Gastrocnemius medialis (tissue), 4 donors: ENCODE data around the gene LMO3. TPM values are rescaled to one million over a fixed set of nuclear protein-coding genes. Genes with fewer than 3 reads are reported as not detected.

Source experiments
- ATAC-seq, 2 donors: fragments of 150-250 bp; one replicate each; pipeline ENCODE4 v1.9.1; 2016
- DNase-seq, 2 donors: peaks; one replicate each; pipeline ENCODE4 v3.0.0-alpha.2; 2019
- H3K27ac ChIP-seq, 4 donors: fragments of 200-600 bp; sonication (generic); 1 replicate in 1 of 4; 2 replicates in 3 of 4; pipeline ENCODE4 v1.5.1; 2016 to 2018; ENCODE audit warnings: mild to moderate bottlenecking in 2 of 4, moderate library complexity in 1 of 4
- H3K27me3 ChIP-seq, 3 donors: fragments of 200-600 bp; sonication (generic) in 2 of 3; 1 replicate in 1 of 3; 2 replicates in 2 of 3; pipeline versions ENCODE4 v1.5.1 to v1.6.0; 2016 to 2019; ENCODE audit warnings: mild to moderate bottlenecking in 1 of 3, moderate library complexity in 1 of 3
- H3K36me3 ChIP-seq, 2 donors: fragments of 200-600 bp; sonication (generic) in 1 of 2; one replicate each; pipeline ENCODE4 v1.5.1; 2017 to 2018
- H3K4me1 ChIP-seq, 2 donors: fragments of 200-600 bp; sonication (generic) in 1 of 2; one replicate each; pipeline ENCODE4 v1.5.1; 2016 to 2017; ENCODE audit warnings: mild to moderate bottlenecking in 2 of 2
- H3K4me3 ChIP-seq, 4 donors: fragments of 200-600 bp; sonication (generic) in 3 of 4; 1 replicate in 1 of 4; 2 replicates in 3 of 4; pipeline ENCODE4 v1.5.1; 2016 to 2019; ENCODE audit warnings: mild to moderate bottlenecking in 2 of 4
- H3K9me3 ChIP-seq, 3 donors: fragments of 200-600 bp; sonication (generic) in 2 of 3; 1 replicate in 1 of 3; 2 replicates in 2 of 3; pipeline ENCODE4 v1.5.1; 2016 to 2019
- POLR2A ChIP-seq, 2 donors: fragments of 450-650 bp; IDR thresholded peaks; one replicate each; pipeline ENCODE4 v1.6.1; 2017; ENCODE audit warnings: antibody characterized with exemption in 2 of 2, mild to moderate bottlenecking in 2 of 2, moderate library complexity in 2 of 2
- in situ Hi-C, 4 donors: fragments of 200-750 bp; cut with MboI; loops; one replicate each; pipeline versions ENCODE4 v1.15.0 to v1.8.0; 2017; ENCODE audit warnings: low sequenced_read_pairs in 4 of 4
- intact Hi-C: fragments of 100-400 bp; cut with DNase I; formaldehyde crosslinking; loops from one replicate; pipeline ENCODE4 v1.15.1; 2023; ENCODE audit warnings: low total_unique reads
- total RNA-seq, 4 donors: library from RNA; depleted of rRNA; stranded (reverse); fragments of >200 nt; gene quantifications; one replicate each; pipeline versions ENCODE4 v1.1.0 to v1.2.3, GENCODE V29; 2016
- TF ChIP-seq, protein P1 (sequence below), 5 experiments: fragments of 450-650 bp in 3 of 5; fragments of 200-600 bp in 2 of 5; sonication (generic) in 2 of 5; IDR thresholded peaks in 4 of 5; conservative IDR thresholded peaks in 1 of 5; 1 replicate in 4 of 5; 2 replicates in 1 of 5; pipeline ENCODE4 v1.5.1; 2016 to 2019; ENCODE audit warnings: antibody characterized with exemption in 5 of 5, mild to moderate bottlenecking in 3 of 5, moderate library complexity in 3 of 5

LMO3 gene
- total RNA-seq, 4 donors from 2014 or later = 0.81 to 4.6 (median 1.5) TPM

DNA sequence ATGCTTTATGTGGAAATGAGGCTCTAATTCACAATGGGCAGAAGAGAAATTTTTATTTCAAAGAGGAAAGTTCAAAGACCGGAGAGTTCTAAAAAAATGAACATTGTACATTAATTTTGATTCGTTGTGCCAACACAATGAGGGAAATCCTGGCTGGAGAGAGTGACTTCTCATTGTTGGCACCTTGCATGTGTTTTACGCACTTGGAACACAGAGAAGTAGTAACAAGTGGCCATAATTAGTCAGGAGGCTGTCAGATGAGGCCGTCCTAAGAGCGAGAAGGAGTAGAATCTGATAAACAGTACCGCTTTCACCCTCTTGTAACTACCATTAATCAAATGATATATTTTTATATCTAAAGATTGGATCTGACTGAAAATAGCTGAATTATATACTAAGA is 6.9 kb downstream of the LMO3 start:
- DNase-seq = no peak
- in situ Hi-C loops = no loop called here
- TF ChIP-seq POLR2A (IDR thresholded peaks at IDR 0.05) = no peak
- TF ChIP-seq, protein P1, sequence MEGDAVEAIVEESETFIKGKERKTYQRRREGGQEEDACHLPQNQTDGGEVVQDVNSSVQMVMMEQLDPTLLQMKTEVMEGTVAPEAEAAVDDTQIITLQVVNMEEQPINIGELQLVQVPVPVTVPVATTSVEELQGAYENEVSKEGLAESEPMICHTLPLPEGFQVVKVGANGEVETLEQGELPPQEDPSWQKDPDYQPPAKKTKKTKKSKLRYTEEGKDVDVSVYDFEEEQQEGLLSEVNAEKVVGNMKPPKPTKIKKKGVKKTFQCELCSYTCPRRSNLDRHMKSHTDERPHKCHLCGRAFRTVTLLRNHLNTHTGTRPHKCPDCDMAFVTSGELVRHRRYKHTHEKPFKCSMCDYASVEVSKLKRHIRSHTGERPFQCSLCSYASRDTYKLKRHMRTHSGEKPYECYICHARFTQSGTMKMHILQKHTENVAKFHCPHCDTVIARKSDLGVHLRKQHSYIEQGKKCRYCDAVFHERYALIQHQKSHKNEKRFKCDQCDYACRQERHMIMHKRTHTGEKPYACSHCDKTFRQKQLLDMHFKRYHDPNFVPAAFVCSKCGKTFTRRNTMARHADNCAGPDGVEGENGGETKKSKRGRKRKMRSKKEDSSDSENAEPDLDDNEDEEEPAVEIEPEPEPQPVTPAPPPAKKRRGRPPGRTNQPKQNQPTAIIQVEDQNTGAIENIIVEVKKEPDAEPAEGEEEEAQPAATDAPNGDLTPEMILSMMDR (IDR thresholded peaks at IDR 0.05 in 4 of 5, conservative IDR thresholded peaks at IDR 0.05 in 1 of 5) = no peak
- intact Hi-C loops = no loop called here
- Histone ChIP-seq H3K27ac (no peak overlapping the region), H3K36me3 (no peaks in the 10 kb centered on the region), H3K9me3 (no peaks in the 10 kb centered on the region), H3K27me3 (no peaks in the 10 kb centered on the region), H3K4me1 (no peaks in the 10 kb centered on the region), H3K4me3 (no peak overlapping the region)
- no peak for ATAC-seq

DNA sequence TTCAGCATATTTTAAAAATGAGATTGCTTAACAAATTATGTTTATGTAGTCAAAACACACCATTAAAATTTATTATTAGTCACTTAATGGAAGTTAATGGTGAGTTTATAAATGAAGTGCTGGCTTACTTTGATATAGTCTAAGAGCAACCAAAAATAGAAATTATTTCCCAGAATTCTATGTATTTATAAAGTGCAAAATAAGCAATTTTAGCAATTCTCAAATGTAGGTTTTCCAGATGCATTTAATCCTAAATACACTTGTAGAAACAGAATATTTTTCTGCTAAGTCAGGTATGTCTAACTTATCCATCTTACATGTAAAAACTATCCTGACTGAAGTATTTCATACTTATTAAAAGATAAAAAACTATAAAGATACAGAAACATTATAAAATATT is 11.2 kb downstream of the LMO3 start:
- Histone ChIP-seq H3K4me3 (no peak overlapping the region), H3K9me3 (no peaks in the 10 kb centered on the region), H3K27me3 (no peaks in the 10 kb centered on the region), H3K27ac (no peak overlapping the region), H3K4me1 (no peaks in the 10 kb centered on the region), H3K36me3 (no peaks in the 10 kb centered on the region)
- in situ Hi-C loops (no loop called here), intact Hi-C loops (no loop called here)
- ATAC-seq (no peak), DNase-seq (no peak)
- TF ChIP-seq POLR2A (IDR thresholded peaks at IDR 0.05) = no peak
- TF ChIP-seq, protein P1 (IDR thresholded peaks at IDR 0.05 in 4 of 5, conservative IDR thresholded peaks at IDR 0.05 in 1 of 5) = no peak

DNA sequence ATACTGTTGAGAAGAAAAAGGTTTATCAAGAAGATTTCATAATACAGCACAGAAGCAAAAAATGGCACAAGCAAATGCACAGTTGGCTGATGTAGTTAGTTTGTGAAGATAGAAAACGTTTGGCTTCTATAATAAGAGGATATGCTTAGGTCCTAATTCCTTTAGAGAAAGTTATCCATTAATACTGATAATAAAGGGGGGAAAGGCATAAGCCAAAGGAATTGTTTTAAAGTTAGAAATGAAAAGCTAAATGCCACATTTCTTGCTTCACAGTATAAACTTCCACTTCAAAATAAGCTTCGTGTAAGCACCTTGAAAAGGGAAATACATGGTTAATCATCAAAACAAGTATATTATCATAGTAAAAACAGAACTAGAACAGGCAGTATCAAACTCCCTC is 12.4 kb downstream of the LMO3 start:
- DNase-seq (no peak), ATAC-seq (no peak)
- no peak overlapping the region for H3K4me3 ChIP-seq
- no peaks in the 10 kb centered on the region for H3K9me3 ChIP-seq
- in situ Hi-C loops (no loop called here), intact Hi-C loops (no loop called here)
- H3K36me3 ChIP-seq = no peaks in the 10 kb centered on the region
- H3K4me1 ChIP-seq = no peaks in the 10 kb centered on the region
- H3K27me3 ChIP-seq = no peaks in the 10 kb centered on the region
- H3K27ac ChIP-seq = no peak overlapping the region
- TF ChIP-seq POLR2A (IDR thresholded peaks at IDR 0.05) = no peak
- TF ChIP-seq, protein P1 (IDR thresholded peaks at IDR 0.05 in 4 of 5, conservative IDR thresholded peaks at IDR 0.05 in 1 of 5) = no peak

DNA sequence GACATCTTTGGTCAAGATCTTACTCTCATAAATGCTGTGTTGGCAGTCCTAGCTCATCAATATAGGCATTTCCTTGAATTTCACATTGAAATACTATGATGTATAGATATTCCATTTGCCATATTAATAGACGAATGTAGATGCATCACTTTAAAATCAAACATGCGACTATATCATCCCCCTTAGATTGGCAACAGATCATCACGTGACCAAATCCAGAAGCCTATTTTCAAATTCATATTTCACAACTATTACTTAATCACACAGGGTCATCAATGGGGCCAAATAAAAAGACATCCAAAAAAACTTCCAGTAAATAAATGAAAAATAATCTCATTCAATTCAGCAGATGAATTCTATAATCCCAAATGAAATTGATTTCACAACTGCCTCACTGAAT is 15.3 kb downstream of the LMO3 start:
- no peak for DNase-seq
- Histone ChIP-seq H3K27me3 (no peaks in the 10 kb centered on the region), H3K36me3 (no peaks in the 10 kb centered on the region), H3K9me3 (no peaks in the 10 kb centered on the region), H3K27ac (no peak overlapping the region), H3K4me3 (no peak overlapping the region), H3K4me1 (no peaks in the 10 kb centered on the region)
- in situ Hi-C loops = no loop called here
- intact Hi-C loops = no loop called here
- no peak for TF ChIP-seq POLR2A (IDR thresholded peaks at IDR 0.05)
- TF ChIP-seq, protein P1 (IDR thresholded peaks at IDR 0.05 in 4 of 5, conservative IDR thresholded peaks at IDR 0.05 in 1 of 5) = no peak
- ATAC-seq = no peak

DNA sequence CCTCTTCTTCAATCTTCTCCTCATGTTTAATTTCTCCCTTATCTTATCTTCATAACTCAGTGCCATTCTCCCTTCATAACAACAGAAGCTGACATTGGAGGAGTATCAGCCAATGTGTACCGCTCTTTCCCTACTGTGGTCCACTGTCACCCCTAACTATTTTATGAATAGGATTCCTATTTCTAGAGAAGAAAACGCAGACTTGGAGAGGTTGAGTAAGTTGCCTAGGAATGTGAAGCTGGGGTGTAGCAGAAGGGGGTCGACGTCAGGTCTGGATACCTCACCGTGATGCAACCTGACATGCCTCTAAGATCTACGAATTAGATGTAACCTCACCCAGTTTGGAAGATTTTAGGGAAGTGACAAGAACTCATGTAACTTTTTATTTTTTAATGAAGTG is 17.1 kb downstream of the LMO3 start:
- TF ChIP-seq, protein P1 (IDR thresholded peaks at IDR 0.05 in 4 of 5, conservative IDR thresholded peaks at IDR 0.05 in 1 of 5) = no peak
- TF ChIP-seq POLR2A (IDR thresholded peaks at IDR 0.05) = no peak
- no peak overlapping the region for H3K4me3 ChIP-seq
- H3K36me3 ChIP-seq = no peaks in the 10 kb centered on the region
- ATAC-seq (no peak), DNase-seq (no peak)
- no peaks in the 10 kb centered on the region for H3K27me3 ChIP-seq
- intact Hi-C loops = no loop called here
- H3K4me1 ChIP-seq = no peaks in the 10 kb centered on the region
- no peak overlapping the region for H3K27ac ChIP-seq
- no peaks in the 10 kb centered on the region for H3K9me3 ChIP-seq
- in situ Hi-C loops = no loop called here
